Psoas muscle (tissue), 8 donors: ENCODE results near the gene C7orf57. TPM values are rescaled to one million over a fixed set of nuclear protein-coding genes. Genes with fewer than 3 reads are reported as not detected.
"Not testable (repeated sequence)": the region's sequence is repeated elsewhere in the genome, so short reads cannot be mapped to it uniquely, and the experiment has no call there.

ENCODE experiments used
- ATAC-seq, 4 donors: fragments of 200-7000 bp; cut with Tn5 transposase; one replicate each; pipeline ENCODE4 v1.9.1; 2020; ENCODE audit warnings: moderate library complexity in 3 of 4, mild to moderate bottlenecking in 2 of 4
- DNase-seq, 2 donors: peaks; one replicate each; pipeline ENCODE4 v3.0.0-alpha.2; 2020
- H3K27ac ChIP-seq: fragments of 200-600 bp; one replicate; pipeline ENCODE4 v1.8.0; 2022
- H3K27me3 ChIP-seq, 3 donors: fragments of 200-600 bp in 1 of 3; one replicate each; pipeline versions ENCODE4 v1.6.1 to v1.8.0; 2013 to 2022; ENCODE audit warnings: low read length in 2 of 3, mild to moderate bottlenecking in 2 of 3, moderate library complexity in 1 of 3; ENCODE audit not compliant: insufficient read depth in 3 of 3
- H3K36me3 ChIP-seq, 2 donors: fragments of 200-600 bp in 1 of 2; one replicate each; pipeline versions ENCODE4 v1.6.1 to v1.8.0; 2013 to 2022; ENCODE audit warnings: low read depth in 1 of 2, mild to moderate bottlenecking in 1 of 2, moderate library complexity in 1 of 2; ENCODE audit not compliant: insufficient read depth in 1 of 2
- H3K4me1 ChIP-seq: fragments of 200-600 bp; one replicate; pipeline ENCODE4 v1.8.0; 2022
- H3K4me3 ChIP-seq: fragments of 200-600 bp; one replicate; pipeline ENCODE4 v1.8.0; 2022; ENCODE audit warnings: mild to moderate bottlenecking
- H3K9me3 ChIP-seq: fragments of 200-600 bp; one replicate; pipeline ENCODE4 v1.8.0; 2022
- CTCF ChIP-seq: fragments of 200-600 bp; IDR thresholded peaks from one replicate; pipeline ENCODE4 v1.8.0; 2022; ENCODE audit warnings: antibody characterized with exemption
- WGBS, 3 donors: extraction: QIAGEN DNeasy Blood & Tissue Kit; methylation state at CpG; one replicate each; pipeline versions ENCODE4 v1.1.6 to v1.1.7; 2013; 5-methylcytosine and 5-hydroxymethylcytosine counted together
- intact Hi-C, 2 donors: fragments of 100-400 bp; cut with DNase I; formaldehyde crosslinking; loops; one replicate each; pipeline versions ENCODE4 v1.11.0 to v1.14.2; 2022
- polyA plus RNA-seq, 3 donors: library from polyadenylated mRNA; stranded (reverse); fragments of 200-250 nt; gene quantifications; one replicate each; pipeline ENCODE4 v1.2.3, GENCODE V29; 2013
- total RNA-seq, 4 donors: library from RNA; stranded (reverse); fragmentation: NEBNext Ultra II Directional in 2 of 4; extraction: Animal tissue kit (Norgen Biotek cat#: 25700) in 2 of 4; gene quantifications; one replicate each; pipeline versions ENCODE4 v1.2.1 to v1.2.4, GENCODE V29; 2021 to 2023
- donor health status: healthy with polysubstance abuse.
- donor health status: DM: no; HTN: no; CAD: no; lungs with moderate emphysema.
- donor health status: Bipolar disorder and iron deficiency.
- donor health status: healthy.
- donor health status: DM: yes; HTN: yes; CAD: no.
- donor health status: DM: no; HTN: no; CAD: no.
- donor health status: DM: no; HTN: no; CAD: no.
- donor health status: DM: yes; HTN: yes; CAD: no.

The C7orf57 gene
- total and polyA plus RNA-seq, 7 donors = 0.01 to 0.06 TPM; not detected in 5

GRCh38 chr7:47991270-47991669 is 44.1 kb upstream of the C7orf57 start:
- H3K4me3 ChIP-seq = no peak overlapping the region
- ATAC-seq (no peak), DNase-seq (no peak)
- no peaks in the 10 kb centered on the region for H3K9me3 ChIP-seq
- H3K27ac ChIP-seq = no peak overlapping the region
- WGBS, 3 donors = 88 to 100% (median 91%) methylated on average over 1 of the region's 1 CpG
- H3K36me3 ChIP-seq = no peaks in the 10 kb centered on the region
- H3K27me3 ChIP-seq = peaks cover 0 to 4% (median 0%) of the 10 kb centered on the region in 3 donors
- H3K4me1 ChIP-seq = no peaks in the 10 kb centered on the region
- TF ChIP-seq CTCF = no peak
- intact Hi-C loops = loop anchor here (1.0 to 5.0 kb wide), 2 partner anchors 116 to 118 kb away; no protein-coding TSS in a partner anchor

DNA sequence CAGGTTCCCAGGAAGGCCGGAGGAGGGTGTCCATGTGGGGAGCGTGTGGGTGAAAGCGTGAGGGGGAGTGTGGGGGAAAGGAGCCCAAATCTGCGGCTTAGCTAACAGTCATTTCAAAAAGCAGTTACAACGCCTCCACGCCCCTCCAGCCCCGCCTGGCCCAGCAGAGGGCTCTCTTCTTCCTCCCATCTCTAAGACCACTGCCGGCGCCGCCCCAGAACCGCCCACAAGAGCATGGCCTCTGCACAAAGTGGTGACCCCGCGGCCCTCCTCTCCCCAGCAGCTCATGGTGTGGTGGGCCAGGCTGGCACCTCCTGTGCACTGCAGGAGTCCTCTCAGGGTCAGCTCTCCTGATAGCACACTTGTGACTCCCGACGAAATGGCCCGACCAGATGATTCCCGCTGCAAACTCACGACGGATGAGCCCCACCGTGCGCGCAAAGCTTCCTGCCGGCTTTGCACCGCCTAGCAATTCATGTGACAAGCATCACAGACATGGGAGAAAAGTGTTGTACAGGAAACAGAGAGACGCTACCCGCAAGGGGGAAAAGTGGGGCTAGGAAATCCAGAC is 43.5 kb upstream of the C7orf57 start:
- peak; percentile 77 to 97 (median 88) for ATAC-seq
- WGBS, 3 donors = 5 to 11% (median 5%) methylated on average over 26 of the region's 26 CpGs
- H3K9me3 ChIP-seq = no peaks in the 10 kb centered on the region

DNA sequence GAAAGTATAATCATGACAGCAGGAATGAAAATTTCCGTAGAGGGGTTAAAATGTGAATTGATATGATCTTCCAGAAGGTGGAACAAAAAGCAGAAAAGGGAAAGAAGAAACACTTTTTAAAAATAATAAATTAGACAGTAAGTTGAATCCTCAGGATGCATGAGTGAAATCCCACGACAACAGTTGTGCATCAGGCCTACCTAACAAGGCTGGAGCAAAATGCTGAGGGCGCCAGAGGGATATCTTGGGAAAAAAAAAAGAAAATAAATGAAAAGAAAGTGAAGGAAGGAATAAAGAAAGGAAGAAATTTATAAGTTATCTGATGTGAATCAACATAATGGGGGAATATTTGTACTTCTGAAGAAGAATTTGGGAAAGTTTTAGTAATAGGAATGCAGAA is 42.9 kb upstream of the C7orf57 start:
- Histone ChIP-seq H3K4me3 (peak overlapping the region; percentile 61), H3K27me3 (peaks cover 0 to 4% (median 0%) of the 10 kb centered on the region in 3 donors), H3K36me3 (no peaks in the 10 kb centered on the region), H3K9me3 (no peaks in the 10 kb centered on the region), H3K4me1 (no peaks in the 10 kb centered on the region), H3K27ac (no peak overlapping the region)
- no peak for ATAC-seq
- DNase-seq = no peak
- intact Hi-C loops = loop anchor here in 1 of 2 donors (5.0 kb wide), 1 partner anchor 115 kb away; no protein-coding TSS in a partner anchor
- no peak for TF ChIP-seq CTCF
- 78 to 92% (median 88%) methylated on average over 3 of the region's 3 CpGs for WGBS, 3 donors

More for the DNA sequence above, 43.5 kb upstream of the C7orf57 start:
- Histone ChIP-seq H3K27me3 (peaks cover 0 to 4% (median 0%) of the 10 kb centered on the region in 3 donors), H3K4me3 (peak overlapping the region; percentile 61), H3K27ac (no peak overlapping the region), H3K36me3 (no peaks in the 10 kb centered on the region), H3K4me1 (no peaks in the 10 kb centered on the region)
- intact Hi-C loops = loop anchor here (1.0 to 5.0 kb wide), 2 partner anchors 115 to 117 kb away; no protein-coding TSS in a partner anchor
- DNase-seq = peak; percentile 85 to 91
- peak; percentile 48 for TF ChIP-seq CTCF

GRCh38 chr7:47999413-47999812 is 35.9 kb upstream of the C7orf57 start:
- TF ChIP-seq CTCF = no peak
- ATAC-seq (no peak), DNase-seq (no peak)
- 93 to 95% (median 95%) methylated on average over 12 of the region's 12 CpGs for WGBS, 3 donors
- H3K4me1 ChIP-seq = no peaks in the 10 kb centered on the region
- no peaks in the 10 kb centered on the region for H3K27me3 ChIP-seq
- H3K9me3 ChIP-seq = no peaks in the 10 kb centered on the region
- no peak overlapping the region for H3K27ac ChIP-seq
- no peaks in the 10 kb centered on the region for H3K36me3 ChIP-seq
- intact Hi-C loops = no loop called here
- no peak overlapping the region for H3K4me3 ChIP-seq

- H3K36me3 ChIP-seq, H3K9me3 ChIP-seq, H3K4me1 ChIP-seq, DNase-seq, H3K27ac ChIP-seq, intact Hi-C loops, H3K27me3 ChIP-seq, H3K4me3 ChIP-seq, ATAC-seq: not testable (repeated sequence)
- 76 to 85% (median 80%) methylated on average over 13 of the region's 13 CpGs for WGBS, 3 donors
These were observed 35.2 kb upstream of the C7orf57 start for GRCh38 chr7:48000164-48000563.
